Measurements from ENCODE around the gene TTC3. TPM values are rescaled to one million over a fixed set of nuclear protein-coding genes. Genes with fewer than 3 reads are reported as not detected.

TTC3 gene
- total RNA-seq, 1 experiment from 2014 or later = 71.5 TPM

- Histone ChIP-seq H3K9me2 (ENCODE audit: insufficient read depth) (no peaks in the 10 kb centered on the region), H3K27me3 (ENCODE audit: insufficient read depth, low read length) (no peaks in the 10 kb centered on the region), H3K79me2 (ENCODE audit: insufficient read depth, low read length) (no peaks in the 10 kb centered on the region), H3K36me3 (ENCODE audit: control insufficient read depth in 1 of 2, insufficient read depth in 2 of 2, low read length in 2 of 2) (no peaks in the 10 kb centered on the region), H2AFZ (ENCODE audit: low read depth, low read length, poor library complexity, severe bottlenecking) (no peak overlapping the region), H3K4me3 (replicated peaks in 1 of 2; ENCODE audit: low read depth in 1 of 2, low read length in 2 of 2) (no peak overlapping the region), H3K27ac (ENCODE audit: low read depth, low read length) (no peak overlapping the region), H3K9me3 (ENCODE audit: control insufficient read depth in 1 of 2, insufficient read depth in 1 of 2, low read depth in 1 of 2, low read length in 2 of 2) (no peaks in the 10 kb centered on the region; a peak in 1 of 4 replicates), H3K4me2 (ENCODE audit: low read length) (no peak overlapping the region), H3K4me1 (ENCODE audit: control insufficient read depth in 1 of 2, insufficient read depth in 2 of 2, low read length in 2 of 2) (peaks cover 12 to 15% of the 10 kb centered on the region in 2 experiments), H3K9ac (ENCODE audit: low read length) (no peak overlapping the region), H4K20me1 (ENCODE audit: insufficient read depth) (no peaks in the 10 kb centered on the region)
- BruUV-seq (replicated peaks) = no TSS peak
- TF ChIP-seq CEBPB (IDR thresholded peaks at IDR 0.05; ENCODE audit: low read depth) = no peak
- no peak for TF ChIP-seq SP1 (IDR thresholded peaks at IDR 0.05; ENCODE audit: low read depth)
- no peak for TF ChIP-seq EZH2phosphoT487 (IDR thresholded peaks at IDR 0.05; ENCODE audit: borderline replicate concordance)
- TF ChIP-seq ZNF274 (IDR thresholded peaks at IDR 0.05; ENCODE audit: low read depth, low read length) = no peak
- no peak for TF ChIP-seq POLR2AphosphoS5 (IDR thresholded peaks at IDR 0.05; ENCODE audit: low read depth, low read length)
- no peak for TF ChIP-seq RAD21 (IDR thresholded peaks at IDR 0.05; ENCODE audit: low read depth)
- TF ChIP-seq MAX (IDR thresholded peaks at IDR 0.05) = no peak
- no peak for TF ChIP-seq SIN3A (IDR thresholded peaks at IDR 0.05; ENCODE audit: low read depth)
- TF ChIP-seq SRF (IDR thresholded peaks at IDR 0.05; ENCODE audit: low read depth) = no peak
- no peak for TF ChIP-seq JUND (IDR thresholded peaks at IDR 0.05)
- TF ChIP-seq EZH2 (IDR thresholded peaks at IDR 0.05) = no peak
- no peak for TF ChIP-seq POLR2A (IDR thresholded peaks at IDR 0.05; ENCODE audit: borderline replicate concordance, extremely low read depth, insufficient read depth, insufficient read length)
- no peak for TF ChIP-seq TCF7L2 (IDR thresholded peaks at IDR 0.05; ENCODE audit: borderline replicate concordance, extremely low read depth, insufficient read depth, insufficient read length)
- POLR2A ChIA-PET = no interaction called here
- RAD21 ChIA-PET (ENCODE audit: low non-redundant PET in 1 of 2, low total read pairs in 2 of 2, uncharacterized antibody in 2 of 2, unreplicated experiment in 2 of 2) = no interaction called here
- intact Hi-C loops (cut with micrococcal nuclease) = no loop called here
- CTCF ChIA-PET = no interaction called here
- ATAC-seq (no peak), DNase-seq (ENCODE audit: low read depth, low spot score) (no peak)
These were observed 9.6 kb upstream of the TTC3 start for GRCh38 chr21:37063433-37063832.

GRCh38 chr21:37064841-37065240 is 8.2 kb upstream of the TTC3 start:
- Histone ChIP-seq H3K9me3 (ENCODE audit: control insufficient read depth in 1 of 2, insufficient read depth in 1 of 2, low read depth in 1 of 2, low read length in 2 of 2) (no peaks in the 10 kb centered on the region), H3K9me2 (ENCODE audit: insufficient read depth) (no peaks in the 10 kb centered on the region), H3K4me3 (replicated peaks in 1 of 2; ENCODE audit: low read depth in 1 of 2, low read length in 2 of 2) (no peak overlapping the region), H3K36me3 (ENCODE audit: control insufficient read depth in 1 of 2, insufficient read depth in 2 of 2, low read length in 2 of 2) (no peaks in the 10 kb centered on the region), H3K9ac (ENCODE audit: low read length) (no peak overlapping the region), H3K4me1 (ENCODE audit: control insufficient read depth in 1 of 2, insufficient read depth in 2 of 2, low read length in 2 of 2) (peaks cover 12 to 15% of the 10 kb centered on the region in 2 experiments), H3K4me2 (ENCODE audit: low read length) (no peak overlapping the region), H3K79me2 (ENCODE audit: insufficient read depth, low read length) (no peaks in the 10 kb centered on the region), H2AFZ (ENCODE audit: low read depth, low read length, poor library complexity, severe bottlenecking) (no peak overlapping the region), H3K27me3 (ENCODE audit: insufficient read depth, low read length) (no peaks in the 10 kb centered on the region), H4K20me1 (ENCODE audit: insufficient read depth) (no peaks in the 10 kb centered on the region), H3K27ac (ENCODE audit: low read depth, low read length) (no peak overlapping the region)
- ATAC-seq (no peak), DNase-seq (ENCODE audit: low read depth, low spot score) (no peak)
- BruUV-seq (replicated peaks) = no TSS peak
- POLR2A ChIA-PET = no interaction called here
- intact Hi-C loops (cut with micrococcal nuclease) = no loop called here
- RAD21 ChIA-PET (ENCODE audit: low non-redundant PET in 1 of 2, low total read pairs in 2 of 2, uncharacterized antibody in 2 of 2, unreplicated experiment in 2 of 2) = no interaction called here
- CTCF ChIA-PET = no interaction called here
- no peak for TF ChIP-seq EZH2phosphoT487 (IDR thresholded peaks at IDR 0.05; ENCODE audit: borderline replicate concordance)
- TF ChIP-seq POLR2A (IDR thresholded peaks at IDR 0.05; ENCODE audit: borderline replicate concordance, extremely low read depth, insufficient read depth, insufficient read length) = no peak
- no peak for TF ChIP-seq YY1 (IDR thresholded peaks at IDR 0.05; ENCODE audit: extremely low read depth, insufficient replicate concordance, low read depth, low read length)
- no peak for TF ChIP-seq ZBTB33 (IDR thresholded peaks at IDR 0.05; ENCODE audit: extremely low read depth, insufficient replicate concordance, low read length)
- no peak for TF ChIP-seq CTCF (IDR thresholded peaks at IDR 0.05 in 2 of 3, conservative IDR thresholded peaks at IDR 0.05 in 1 of 3; ENCODE audit: borderline replicate concordance in 1 of 3, insufficient read depth in 1 of 3, low read depth in 2 of 3, low read length in 2 of 3)
- no peak for TF ChIP-seq ATF3 (IDR thresholded peaks at IDR 0.05)
- no peak for TF ChIP-seq JUND (IDR thresholded peaks at IDR 0.05)
- TF ChIP-seq ZNF274 (IDR thresholded peaks at IDR 0.05; ENCODE audit: low read depth, low read length) = no peak
- TF ChIP-seq SRF (IDR thresholded peaks at IDR 0.05; ENCODE audit: low read depth) = no peak
- no peak for TF ChIP-seq CBX3 (IDR thresholded peaks at IDR 0.05; ENCODE audit: low read depth)
- no peak for TF ChIP-seq RAD21 (IDR thresholded peaks at IDR 0.05; ENCODE audit: low read depth)

Data from HCT116 (cell line).